ENCODE measurements around the gene ABCB10. TPM values are rescaled to one million over a fixed set of nuclear protein-coding genes. Genes with fewer than 3 reads are reported as not detected.

Gene ABCB10
- total and polyA plus RNA-seq, 9 donors, result 5.6 to 15.4 (median 10.1) TPM

- no peaks in the 10 kb centered on the region for H3K36me3 ChIP-seq
Observed at GRCh38 chr1:229471175-229471574, 87.3 kb downstream of the ABCB10 start.

GRCh38 chr1:229470406-229471043 lies 88.0 kb downstream of the ABCB10 start:
- WGBS, 3 donors, result 92 to 95% (median 93%) methylated on average over 8 of the region's 8 CpGs
- intact Hi-C loops (cut with DNase I), result no loop called here
- TF ChIP-seq POLR2A (IDR thresholded peaks at IDR 0.05), result no peak
- no peak overlapping the region for H3K27ac ChIP-seq
- no peak overlapping the region for H3K4me3 ChIP-seq
- no peaks in the 10 kb centered on the region for H3K9me3 ChIP-seq
- H3K27me3 ChIP-seq, result no peaks in the 10 kb centered on the region
- no peaks in the 10 kb centered on the region for H3K4me1 ChIP-seq (ENCODE audit: insufficient read depth)
- no peaks in the 10 kb centered on the region for H3K36me3 ChIP-seq
- no peak for DNase-seq

More at GRCh38 chr1:229471175-229471574, 87.3 kb downstream of the ABCB10 start:
- Histone ChIP-seq H3K9me3 (no peaks in the 10 kb centered on the region), H3K4me3 (no peak overlapping the region), H3K27ac (no peak overlapping the region), H3K4me1 (ENCODE audit: insufficient read depth) (no peaks in the 10 kb centered on the region), H3K27me3 (no peaks in the 10 kb centered on the region)
- DNase-seq, result no peak
- TF ChIP-seq EP300 (IDR thresholded peaks at IDR 0.05) (no peak), POLR2A (IDR thresholded peaks at IDR 0.05) (no peak), CTCF (IDR thresholded peaks at IDR 0.05) (no peak)
- 79 to 100% (median 97%) methylated on average over 3 of the region's 3 CpGs for WGBS, 3 donors
- intact Hi-C loops (cut with DNase I), result no loop called here

GRCh38 chr1:229466887-229467286 lies 91.6 kb downstream of the ABCB10 start:
- no peaks in the 10 kb centered on the region for H3K27me3 ChIP-seq
- H3K4me3 ChIP-seq, result no peak overlapping the region
- H3K27ac ChIP-seq, result no peak overlapping the region
- H3K36me3 ChIP-seq, result no peaks in the 10 kb centered on the region
- DNase-seq, result no peak
- WGBS, 3 donors, result 94 to 98% (median 97%) methylated on average over 1 of the region's 1 CpG
- no peaks in the 10 kb centered on the region for H3K9me3 ChIP-seq
- intact Hi-C loops (cut with DNase I), result no loop called here
- no peak for TF ChIP-seq CTCF (IDR thresholded peaks at IDR 0.05)
- no peak for TF ChIP-seq EP300 (IDR thresholded peaks at IDR 0.05)
- no peak for TF ChIP-seq POLR2A (IDR thresholded peaks at IDR 0.05)
- H3K4me1 ChIP-seq (ENCODE audit: insufficient read depth), result no peaks in the 10 kb centered on the region

Small RNA genes within 50 kb of the gene (small RNA-seq; reads per million reads assigned to genes)
- not detected for gene HMGN2P19
- not detected for gene RNA5SP78
- not detected for gene RNU4-21P

Other genes starting within 250 kb of the ABCB10 start
- gene CCSAP, start 215.7 kb downstream of the ABCB10 start, total RNA-seq, result 1 to 10 TPM; 3.3 to 9.2 (median 6.8) TPM
- 1 to 10 TPM; 3.7 to 5.6 TPM for gene CCSAP, start 215.7 kb downstream of the ABCB10 start, polyA plus RNA-seq
- gene ACTA1, start 124.6 kb downstream of the ABCB10 start, total RNA-seq, result 1 to 10 TPM in 2 of 7 donors, under 1 TPM in 1, not detected in 4; 0.33 to 3.3 (median 2.1) TPM
- under 1 TPM; 0.47 to 0.70 TPM for gene ACTA1, start 124.6 kb downstream of the ABCB10 start, polyA plus RNA-seq
- 10 to 100 TPM; 40.5 to 49.2 (median 40.8) TPM for gene NUP133, start 50.4 kb downstream of the ABCB10 start, total RNA-seq
- gene NUP133, start 50.4 kb downstream of the ABCB10 start, polyA plus RNA-seq, result 10 to 100 TPM; 15.3 to 29.3 TPM
- gene TAF5L, start 67.4 kb upstream of the ABCB10 start, total RNA-seq, result 10 to 100 TPM in 6 of 7 donors, 1 to 10 TPM in 1; 7.6 to 19.8 (median 12.5) TPM
- 10 to 100 TPM in 1 of 2 donors, 1 to 10 TPM in 1; 9.1 to 18.8 TPM for gene TAF5L, start 67.4 kb upstream of the ABCB10 start, polyA plus RNA-seq
- 10 to 100 TPM in 4 of 7 donors, 1 to 10 TPM in 3; 4.5 to 16.7 (median 11.2) TPM for gene URB2, start 67.5 kb upstream of the ABCB10 start, total RNA-seq
- 1 to 10 TPM; 2.2 to 6.1 TPM for gene URB2, start 67.5 kb upstream of the ABCB10 start, polyA plus RNA-seq

All from ovary (tissue), 9 donors.